ENCODE results near the gene F13A1. TPM values are rescaled to one million over a fixed set of nuclear protein-coding genes. Genes with fewer than 3 reads are reported as not detected.

The F13A1 gene
- total RNA-seq, 4 donors from 2014 or later: 134 to 529 (median 302) TPM

GRCh38 chr6:6219716-6220115 is 100.7 kb downstream of the F13A1 start:
- no peak for DNase-seq (ENCODE audit: low spot score)
- peak; percentile 37 for ATAC-seq (ENCODE audit: low FRiP score)
- TF ChIP-seq, protein P1, sequence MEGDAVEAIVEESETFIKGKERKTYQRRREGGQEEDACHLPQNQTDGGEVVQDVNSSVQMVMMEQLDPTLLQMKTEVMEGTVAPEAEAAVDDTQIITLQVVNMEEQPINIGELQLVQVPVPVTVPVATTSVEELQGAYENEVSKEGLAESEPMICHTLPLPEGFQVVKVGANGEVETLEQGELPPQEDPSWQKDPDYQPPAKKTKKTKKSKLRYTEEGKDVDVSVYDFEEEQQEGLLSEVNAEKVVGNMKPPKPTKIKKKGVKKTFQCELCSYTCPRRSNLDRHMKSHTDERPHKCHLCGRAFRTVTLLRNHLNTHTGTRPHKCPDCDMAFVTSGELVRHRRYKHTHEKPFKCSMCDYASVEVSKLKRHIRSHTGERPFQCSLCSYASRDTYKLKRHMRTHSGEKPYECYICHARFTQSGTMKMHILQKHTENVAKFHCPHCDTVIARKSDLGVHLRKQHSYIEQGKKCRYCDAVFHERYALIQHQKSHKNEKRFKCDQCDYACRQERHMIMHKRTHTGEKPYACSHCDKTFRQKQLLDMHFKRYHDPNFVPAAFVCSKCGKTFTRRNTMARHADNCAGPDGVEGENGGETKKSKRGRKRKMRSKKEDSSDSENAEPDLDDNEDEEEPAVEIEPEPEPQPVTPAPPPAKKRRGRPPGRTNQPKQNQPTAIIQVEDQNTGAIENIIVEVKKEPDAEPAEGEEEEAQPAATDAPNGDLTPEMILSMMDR (IDR thresholded peaks at IDR 0.05): no peak

DNA sequence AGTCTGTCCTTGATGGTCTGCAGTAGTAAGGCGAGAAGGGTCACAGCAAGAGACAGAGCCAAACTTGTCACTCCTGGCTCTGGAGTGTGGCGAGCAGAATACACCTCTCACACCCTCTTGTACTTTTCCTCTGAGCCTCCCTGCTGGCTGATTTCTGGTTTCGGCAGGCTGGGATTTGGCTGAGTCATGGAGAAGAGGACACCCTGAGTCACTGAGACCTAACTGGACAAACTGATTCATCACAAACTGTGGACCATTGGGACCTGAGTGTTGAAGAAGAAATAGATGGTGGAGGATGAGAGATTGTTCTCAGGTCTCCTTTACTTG is 101.7 kb downstream of the F13A1 start:
- ATAC-seq (ENCODE audit: low FRiP score): no peak
- DNase-seq (ENCODE audit: low spot score): no peak
- TF ChIP-seq, protein P1 (IDR thresholded peaks at IDR 0.05): no peak

DNA sequence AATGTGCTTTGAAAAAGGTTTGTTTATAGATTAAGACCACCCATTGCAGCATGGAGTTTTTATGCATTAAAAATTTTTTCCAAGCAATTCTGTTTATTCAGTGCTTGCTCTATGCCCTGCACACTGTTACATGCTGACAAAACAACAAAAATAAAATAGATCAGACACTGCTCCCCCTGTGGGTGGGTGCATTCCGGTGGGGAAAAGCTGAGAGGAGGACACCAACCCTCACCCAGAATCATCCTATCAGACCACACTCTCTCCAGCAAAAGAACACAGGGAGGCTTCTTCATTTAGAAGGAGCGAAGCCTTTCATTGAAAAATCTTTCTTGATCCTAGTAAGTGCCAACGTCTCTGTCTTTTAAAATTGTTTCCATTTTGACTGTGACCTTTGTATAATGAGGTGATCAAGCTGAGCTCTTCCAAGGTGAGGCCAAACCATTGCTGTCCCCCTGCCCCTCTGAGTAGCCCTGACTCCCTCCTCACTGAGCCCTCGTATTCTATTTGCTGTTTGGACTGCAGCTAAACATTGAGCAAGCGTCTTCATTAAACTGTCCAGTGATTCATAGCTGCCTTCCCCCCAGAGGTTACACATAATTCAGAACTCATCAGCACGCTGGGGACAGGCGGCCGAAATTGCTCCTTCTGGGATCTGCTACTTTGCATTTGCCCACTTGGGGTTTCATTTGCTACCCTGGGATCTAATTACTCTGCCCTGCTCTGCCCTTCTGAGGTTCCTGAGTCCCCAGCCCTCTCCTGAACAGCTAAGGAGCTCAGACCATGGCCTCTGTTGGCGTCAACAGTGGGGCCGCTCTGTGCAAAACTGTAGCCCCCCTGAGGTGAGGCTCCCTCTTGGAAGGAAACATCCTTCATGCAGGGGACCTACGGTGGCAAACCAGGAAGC is 102.4 kb downstream of the F13A1 start:
- DNase-seq (ENCODE audit: low spot score) (no peak), ATAC-seq (ENCODE audit: low FRiP score) (no peak)
- TF ChIP-seq, protein P1 (IDR thresholded peaks at IDR 0.05): no peak

DNA sequence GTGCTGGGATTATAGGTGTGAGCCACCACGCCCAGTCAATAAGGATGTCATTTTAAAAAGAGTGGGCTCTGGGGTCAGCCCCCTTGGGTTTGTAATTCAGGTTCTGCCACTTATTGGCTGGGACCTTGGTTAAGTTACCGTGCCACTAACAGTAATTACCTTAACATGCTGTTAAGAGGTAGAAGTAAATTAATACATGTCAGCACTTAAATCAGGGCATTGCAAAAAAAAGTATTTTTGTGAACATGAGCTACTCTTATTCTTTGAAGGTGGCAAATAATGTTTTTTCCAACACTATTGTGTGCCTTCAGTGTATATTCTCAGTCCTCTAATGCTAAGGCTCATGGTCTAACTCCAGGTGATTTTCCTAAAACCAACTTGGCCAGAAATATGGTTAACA is 109.5 kb downstream of the F13A1 start:
- TF ChIP-seq, protein P1 (IDR thresholded peaks at IDR 0.05): no peak
- DNase-seq (ENCODE audit: low spot score) (no peak), ATAC-seq (ENCODE audit: low FRiP score) (no peak)

GRCh38 chr6:6202886-6203285 is 117.6 kb downstream of the F13A1 start:
- no peak for DNase-seq (ENCODE audit: low spot score)
- TF ChIP-seq, protein P1 (IDR thresholded peaks at IDR 0.05): no peak
- ATAC-seq (ENCODE audit: low FRiP score): no peak

- DNase-seq (ENCODE audit: low spot score) (no peak), ATAC-seq (ENCODE audit: low FRiP score) (no peak)
- TF ChIP-seq, protein P1 (IDR thresholded peaks at IDR 0.05): no peak
Observed at GRCh38 chr6:6201200-6201599, 119.3 kb downstream of the F13A1 start.

GRCh38 chr6:6199678-6200077 is 120.8 kb downstream of the F13A1 start:
- DNase-seq (ENCODE audit: low spot score) (no peak), ATAC-seq (ENCODE audit: low FRiP score) (no peak)
- TF ChIP-seq, protein P1 (IDR thresholded peaks at IDR 0.05): no peak
